ENCODE measurements around the gene PITX1.

- TF ChIP-seq CTCF (IDR thresholded peaks at IDR 0.05) (no peak), POLR2AphosphoS5 (IDR thresholded peaks at IDR 0.05; ENCODE audit: insufficient read depth in 1 of 2, low read depth in 1 of 2) (no peak), POLR2A (IDR thresholded peaks at IDR 0.05) (no peak)
These were observed 15.6 kb downstream of the PITX1 start for GRCh38 chr5:135018457-135018856.
